BJ (cell line): Measurements from ENCODE around the gene PARP1. TPM values are rescaled to one million over a fixed set of nuclear protein-coding genes. Genes with fewer than 3 reads are reported as not detected.

Experiments used
- CTCF ChIA-PET: fragments of 350-600 bp; formaldehyde crosslinking; extraction: SDS; loops from one replicate; lab custom pipeline; 2021; ENCODE audit warnings: antibody characterized with exemption, inconsistent platforms; lab: Yijun Ruan, JAX
- POLR2A ChIA-PET: fragments of 300-600 bp; sonication (Branson Sonifier 250); formaldehyde crosslinking; extraction: SDS; loops from one replicate; lab custom pipeline; 2021; ENCODE audit warnings: antibody characterized with exemption; lab: Charles Lee
- DNase-seq: peaks from one replicate; pipeline ENCODE4 v3.0.0-alpha.2; 2011; ENCODE audit warnings: low read depth
- H3K27me3 ChIP-seq: 2 replicates; pipeline ENCODE4 v1.6.0; 2011; ENCODE audit warnings: low read length; ENCODE audit not compliant: control insufficient read depth, insufficient read depth
- H3K36me3 ChIP-seq: 2 replicates; pipeline ENCODE4 v1.5.1; 2011; ENCODE audit warnings: low read length; ENCODE audit not compliant: control insufficient read depth, insufficient read depth
- H3K4me3 ChIP-seq: 2 replicates; pipeline ENCODE4 v1.5.1; 2011; ENCODE audit warnings: low read depth, mild to moderate bottlenecking, control low read depth, low read length
- CTCF ChIP-seq: IDR thresholded peaks from 2 replicates; pipeline ENCODE4 v1.5.1; 2011; ENCODE audit warnings: low read depth, mild to moderate bottlenecking, control low read depth, inconsistent platforms, low read length, moderate library complexity; ENCODE audit not compliant: insufficient read depth
- polyA plus RNA-seq: library from polyadenylated mRNA; depleted of rRNA; stranded (reverse); fragments of >200 nt; gene quantifications from 2 replicates; pipeline ENCODE4 v1.2.3, GENCODE V29; 2011

The PARP1 gene
- polyA plus RNA-seq, 1 experiment: 58.7 TPM

GRCh38 chr1:226371027-226371694, 36.7 kb downstream of the PARP1 start:
- ChIA-PET CTCF (interaction anchor here (0.6 to 0.7 kb wide), 2 partner anchors 24 to 504 kb away, joined by 3 read pairs; no protein-coding TSS in a partner anchor), POLR2A (no interaction called here)
- Histone ChIP-seq H3K27me3 (no peaks in the 10 kb centered on the region), H3K36me3 (peaks cover 29% of the 10 kb centered on the region), H3K4me3 (no peak overlapping the region)
- no peak for DNase-seq
- TF ChIP-seq CTCF: no peak

GRCh38 chr1:226370144-226370923, 37.6 kb downstream of the PARP1 start:
- CTCF ChIA-PET: no interaction called here
- Histone ChIP-seq H3K4me3 (no peak overlapping the region), H3K36me3 (peaks cover 31% of the 10 kb centered on the region), H3K27me3 (no peaks in the 10 kb centered on the region)
- no peak for TF ChIP-seq CTCF
- POLR2A ChIA-PET: no interaction called here
- no peak for DNase-seq

- POLR2A ChIA-PET: no interaction called here
- TF ChIP-seq CTCF: no peak
- Histone ChIP-seq H3K4me3 (no peak overlapping the region), H3K27me3 (no peaks in the 10 kb centered on the region), H3K36me3 (peaks cover 28% of the 10 kb centered on the region)
- CTCF ChIA-PET: no interaction called here
- no peak for DNase-seq
These were observed 38.8 kb downstream of the PARP1 start for GRCh38 chr1:226369110-226369509.

- no peak overlapping the region for H3K4me3 ChIP-seq
- ChIA-PET CTCF (no interaction called here), POLR2A (no interaction called here)
- H3K27me3 ChIP-seq: no peaks in the 10 kb centered on the region
- TF ChIP-seq CTCF: no peak
- no peak for DNase-seq
- peaks cover 29% of the 10 kb centered on the region for H3K36me3 ChIP-seq
These were observed 41.6 kb downstream of the PARP1 start for GRCh38 chr1:226366290-226366689.

GRCh38 chr1:226365831-226366231, 42.1 kb downstream of the PARP1 start:
- no peak for DNase-seq
- ChIA-PET CTCF (no interaction called here), POLR2A (no interaction called here)
- Histone ChIP-seq H3K4me3 (no peak overlapping the region), H3K27me3 (no peaks in the 10 kb centered on the region), H3K36me3 (peaks cover 29% of the 10 kb centered on the region)
- no peak for TF ChIP-seq CTCF
